ENCODE results near the gene YWHAH. TPM values are rescaled to one million over a fixed set of nuclear protein-coding genes. Genes with fewer than 3 reads are reported as not detected.

Gene YWHAH
- total and polyA plus RNA-seq, 2 of the 4 experiments (the other 2 are of a cell fraction), result 147 to 173 TPM

DNA sequence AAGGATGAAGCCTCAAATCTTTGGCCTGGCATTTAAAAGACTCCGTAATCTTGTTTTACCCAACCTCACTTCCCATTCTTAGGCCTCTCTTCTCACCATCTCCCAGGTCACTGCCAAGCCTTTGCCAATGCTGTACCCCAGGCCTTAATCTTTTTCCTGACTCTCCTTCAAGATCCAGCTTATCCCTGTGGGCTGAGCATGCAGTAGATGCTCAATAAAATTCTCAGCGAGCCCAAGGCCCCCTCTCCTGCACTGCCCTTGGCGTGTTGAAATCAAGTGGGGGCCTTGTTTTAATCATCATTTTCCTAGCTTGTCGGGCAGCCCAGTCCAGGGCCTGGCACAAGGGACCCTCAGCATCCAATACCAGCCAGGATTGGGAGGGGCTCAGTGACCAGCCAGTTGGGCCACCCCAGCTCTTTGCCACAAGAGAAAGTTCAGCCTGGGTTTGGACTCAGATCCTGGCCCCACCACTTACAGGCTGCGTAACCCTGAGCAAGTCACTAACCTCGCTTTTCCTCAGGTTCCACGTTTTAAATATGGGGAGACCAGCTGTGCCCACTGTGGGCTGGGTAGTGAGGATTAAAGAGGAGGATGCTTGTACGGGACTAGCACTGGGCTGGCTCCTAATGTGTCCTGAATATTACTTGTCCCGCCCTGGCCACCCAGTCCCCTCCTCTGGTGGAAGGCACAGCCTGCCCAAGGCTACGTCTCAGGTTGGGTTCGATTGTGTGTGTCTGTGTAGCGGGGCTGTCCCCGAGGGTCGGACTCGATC lies 943 bp upstream of the YWHAH start:
- dilution Hi-C loops (cut with HindIII; ENCODE audit: low sequenced_read_pairs, unreplicated experiment) (no loop called here), in situ Hi-C loops (cut with MboI; ENCODE audit: low sequenced_read_pairs) (loop anchor here (10.0 kb wide), 1 partner anchor 189 kb away; the partner anchor contains the start of genes DEPDC5 and PRR14L), intact Hi-C loops (cut with micrococcal nuclease) (no loop called here)
- Histone ChIP-seq H3K23ac (ENCODE audit: low read depth, low read length) (peak overlapping the region; percentile 76), H2AK5ac (ENCODE audit: low read depth, low read length) (peak overlapping the region; percentile 92), H3K27me3 (ENCODE audit: control insufficient read depth, insufficient read depth, low read length) (peaks cover 2% of the 10 kb centered on the region; the same call in 1 of the 2 replicates), H3K4me2 (ENCODE audit: low read depth, low read length) (peak overlapping the region; percentile 97), H3K14ac (replicated peaks; ENCODE audit: low read depth, low read length) (peak overlapping the region; percentile 98), H3K4me1 (ENCODE audit: control insufficient read depth, insufficient read depth, low read length) (peaks cover 11% of the 10 kb centered on the region), H3K79me1 (ENCODE audit: low read depth in 1 of 2, low read length in 2 of 2) (peaks cover 0 to 25% of the 10 kb centered on the region in 2 experiments; a peak in 2 of 4 replicates), H4K5ac (ENCODE audit: low read depth, low read length) (peak overlapping the region; percentile 94), H4K91ac (ENCODE audit: insufficient read depth, low read depth, low read length) (peak overlapping the region; percentile 96), H3K18ac (ENCODE audit: low read depth, low read length) (peak overlapping the region; percentile 87), H2BK15ac (ENCODE audit: low read depth, low read length) (peak overlapping the region; percentile 97; the same call in 2 of the 3 replicates), H4K8ac (ENCODE audit: low read depth in 2 of 2, low read length in 2 of 2) (peak overlapping the region; percentile 86 to 94), H4K20me1 (ENCODE audit: insufficient read depth, low read length) (peaks cover 30% of the 10 kb centered on the region), H3K36me3 (ENCODE audit: control insufficient read depth, insufficient read depth, low read length) (peaks cover 4% of the 10 kb centered on the region; the same call in 1 of the 2 replicates), H3K27ac (ENCODE audit: insufficient read depth, low read length) (peak overlapping the region; percentile 82), H3K4ac (ENCODE audit: low read depth, low read length) (peak overlapping the region; percentile 97), H2AFZ (replicated peaks; ENCODE audit: low read length, poor library complexity) (peak overlapping the region; percentile 98), H3K9ac (ENCODE audit: low read depth, low read length) (peak overlapping the region; percentile 88), H2BK5ac (ENCODE audit: low read depth, low read length, poor library complexity, severe bottlenecking) (peak overlapping the region; percentile 89), H3K9me3 (ENCODE audit: control insufficient read depth, insufficient read depth, low read length) (no peaks in the 10 kb centered on the region), H3K4me3 (ENCODE audit: insufficient read depth, low read depth, low read length) (peak overlapping the region; percentile 79), H3K9me1 (ENCODE audit: insufficient read depth, low read length) (peaks cover 7% of the 10 kb centered on the region; the same call in 1 of the 2 replicates), H2AK9ac (replicated peaks; ENCODE audit: low read depth, low read length, poor library complexity) (peak overlapping the region; percentile 94), H2BK20ac (ENCODE audit: low read depth, low read length) (peak overlapping the region; percentile 91), H3K56ac (ENCODE audit: extremely low read depth, insufficient read depth, low read length) (peak overlapping the region; percentile 67), H2BK120ac (ENCODE audit: low read depth, low read length) (peak overlapping the region; percentile 94)
- ChIA-PET POLR2A (ENCODE audit: unreplicated experiment) (no interaction called here), CTCF (interaction anchor here (0.5 kb wide), 1 partner anchor 384 kb away, joined by 3 read pairs; no protein-coding TSS in a partner anchor)
- no TSS peak for BruUV-seq (replicated peaks)
- ATAC-seq (ENCODE audit: low read depth) (no peak), DNase-seq (no peak)
- TF ChIP-seq RFX5 (IDR thresholded peaks at IDR 0.05; ENCODE audit: low read depth, low read length), result no peak
- TF ChIP-seq MAZ (IDR thresholded peaks at IDR 0.05; ENCODE audit: borderline replicate concordance, low read depth, low read length), result no peak
- TF ChIP-seq RCOR1 (IDR thresholded peaks at IDR 0.05; ENCODE audit: insufficient replicate concordance, low read length), result no peak
- TF ChIP-seq MXI1 (IDR thresholded peaks at IDR 0.05; ENCODE audit: borderline replicate concordance, low read depth, low read length), result no peak
- no peak for TF ChIP-seq POLR2A (IDR thresholded peaks at IDR 0.05; ENCODE audit: low read depth, low read length)
- no peak for TF ChIP-seq CEBPB (IDR thresholded peaks at IDR 0.05; ENCODE audit: low read depth, low read length)
- no peak for TF ChIP-seq BHLHE40 (IDR thresholded peaks at IDR 0.05; ENCODE audit: low read depth, low read length)
- TF ChIP-seq RAD21 (IDR thresholded peaks at IDR 0.05; ENCODE audit: low read length), result no peak
- TF ChIP-seq, protein P1, sequence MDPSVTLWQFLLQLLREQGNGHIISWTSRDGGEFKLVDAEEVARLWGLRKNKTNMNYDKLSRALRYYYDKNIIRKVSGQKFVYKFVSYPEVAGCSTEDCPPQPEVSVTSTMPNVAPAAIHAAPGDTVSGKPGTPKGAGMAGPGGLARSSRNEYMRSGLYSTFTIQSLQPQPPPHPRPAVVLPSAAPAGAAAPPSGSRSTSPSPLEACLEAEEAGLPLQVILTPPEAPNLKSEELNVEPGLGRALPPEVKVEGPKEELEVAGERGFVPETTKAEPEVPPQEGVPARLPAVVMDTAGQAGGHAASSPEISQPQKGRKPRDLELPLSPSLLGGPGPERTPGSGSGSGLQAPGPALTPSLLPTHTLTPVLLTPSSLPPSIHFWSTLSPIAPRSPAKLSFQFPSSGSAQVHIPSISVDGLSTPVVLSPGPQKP (IDR thresholded peaks at IDR 0.05; ENCODE audit: borderline replicate concordance, low read depth, low read length), result no peak
- 48% methylated on average over 11 of the region's 15 CpGs; no CpG with 5 or more reads in 1 of the 2 experiments for WGBS, 2 experiments (ENCODE audit: extremely low coverage in 2 of 2, insufficient read length in 1 of 2)
